Type B pancreatic cell (in vitro differentiated cells): Measurements from ENCODE around the gene MARCHF6. TPM values are rescaled to one million over a fixed set of nuclear protein-coding genes. Genes with fewer than 3 reads are reported as not detected.
"Not testable (repeated sequence)": the region's sequence is repeated elsewhere in the genome, so short reads cannot be mapped to it uniquely, and the experiment has no call there.

ENCODE experiments used
- DNase-seq: peaks from one replicate; pipeline ENCODE4 v3.0.0; 2021; ENCODE audit warnings: mixed read lengths; ENCODE audit not compliant: unreplicated experiment; ENCODE audit errors: extremely low spot score
- H3K27ac Mint-ChIP-seq: 2 replicates; pipeline ENCODE4 v1.8.0; 2021; ENCODE audit warnings: mild to moderate bottlenecking, mixed read lengths
- H3K27me3 Mint-ChIP-seq: 2 replicates; pipeline ENCODE4 v1.8.0; 2021; ENCODE audit warnings: mixed read lengths
- H3K36me3 Mint-ChIP-seq: 2 replicates; pipeline ENCODE4 v1.8.0; 2021; ENCODE audit warnings: mixed read lengths
- H3K4me1 Mint-ChIP-seq: one replicate; pipeline ENCODE4 v1.8.0; 2021; ENCODE audit warnings: mixed read lengths; ENCODE audit not compliant: unreplicated experiment
- H3K4me3 Mint-ChIP-seq: 2 replicates; pipeline ENCODE4 v1.8.0; 2021; ENCODE audit warnings: mild to moderate bottlenecking, mixed read lengths
- H3K9me3 Mint-ChIP-seq: 2 replicates; pipeline ENCODE4 v1.8.0; 2021; ENCODE audit warnings: mixed read lengths
- CTCF ChIP-seq: fragments of 200-600 bp; sonication (generic); conservative IDR thresholded peaks from 2 replicates; pipeline ENCODE4 v1.5.0; 2021; ENCODE audit warnings: antibody characterized with exemption, mild to moderate bottlenecking
- total RNA-seq: library from RNA; stranded (reverse); gene quantifications from 2 replicates; pipeline ENCODE4 v1.2.1, GENCODE V29; 2021; ENCODE audit warnings: low replicate concordance

The MARCHF6 gene
- total RNA-seq, 1 donor from 2014 or later: 199 TPM

GRCh38 chr5:10367579-10367978 lies 14.1 kb downstream of the MARCHF6 start:
- Mint-ChIP-seq H3K36me3 (peaks cover 16% of the 10 kb centered on the region), H3K27me3 (no peaks in the 10 kb centered on the region), H3K27ac (no peak overlapping the region), H3K4me1 (peaks cover 22% of the 10 kb centered on the region), H3K9me3 (no peaks in the 10 kb centered on the region), H3K4me3 (no peak overlapping the region)
- DNase-seq: no peak
- no peak for TF ChIP-seq CTCF

- H3K27ac Mint-ChIP-seq: no peak overlapping the region
- H3K27me3 Mint-ChIP-seq: no peaks in the 10 kb centered on the region
- no peak overlapping the region for H3K4me3 Mint-ChIP-seq
- H3K4me1 Mint-ChIP-seq: peaks cover 22% of the 10 kb centered on the region
- TF ChIP-seq CTCF: no peak
- H3K36me3 Mint-ChIP-seq: peaks cover 25% of the 10 kb centered on the region
- no peak for DNase-seq
- H3K9me3 Mint-ChIP-seq: no peaks in the 10 kb centered on the region
Observed at GRCh38 chr5:10370931-10371330, 17.4 kb downstream of the MARCHF6 start.

- H3K4me1 Mint-ChIP-seq: peaks cover 22% of the 10 kb centered on the region
- not testable (repeated sequence) for DNase-seq, H3K27ac Mint-ChIP-seq, H3K27me3 Mint-ChIP-seq, H3K9me3 Mint-ChIP-seq, H3K4me3 Mint-ChIP-seq
- H3K36me3 Mint-ChIP-seq: peaks cover 29% of the 10 kb centered on the region
Observed at GRCh38 chr5:10371369-10371768, 17.9 kb downstream of the MARCHF6 start.

GRCh38 chr5:10372726-10373709 lies 19.5 kb downstream of the MARCHF6 start:
- Mint-ChIP-seq H3K27me3 (no peaks in the 10 kb centered on the region), H3K9me3 (no peaks in the 10 kb centered on the region), H3K27ac (no peak overlapping the region), H3K36me3 (peaks cover 35% of the 10 kb centered on the region), H3K4me1 (peaks cover 27% of the 10 kb centered on the region), H3K4me3 (no peak overlapping the region)
- no peak for TF ChIP-seq CTCF
- DNase-seq: no peak

GRCh38 chr5:10374046-10375022 lies 20.8 kb downstream of the MARCHF6 start:
- Mint-ChIP-seq H3K9me3 (no peaks in the 10 kb centered on the region), H3K36me3 (peaks cover 38% of the 10 kb centered on the region), H3K4me3 (no peak overlapping the region), H3K27me3 (no peaks in the 10 kb centered on the region), H3K27ac (peak overlapping the region; percentile 18), H3K4me1 (peaks cover 27% of the 10 kb centered on the region)
- no peak for DNase-seq
- TF ChIP-seq CTCF: no peak

GRCh38 chr5:10375146-10375545 lies 21.7 kb downstream of the MARCHF6 start:
- not testable (repeated sequence) for H3K27me3 Mint-ChIP-seq, H3K9me3 Mint-ChIP-seq, H3K4me3 Mint-ChIP-seq, H3K27ac Mint-ChIP-seq, DNase-seq
- H3K4me1 Mint-ChIP-seq: peaks cover 27% of the 10 kb centered on the region
- peaks cover 41% of the 10 kb centered on the region for H3K36me3 Mint-ChIP-seq
